NCI-H526 (cell line): Measurements from ENCODE around the gene SPAG5.

Experiments
- DNase-seq, 2 experiments: peaks; one replicate each; lab custom pipeline; 2025; lab: John Stamatoyannopoulos, UW

Gene SPAG5

DNA sequence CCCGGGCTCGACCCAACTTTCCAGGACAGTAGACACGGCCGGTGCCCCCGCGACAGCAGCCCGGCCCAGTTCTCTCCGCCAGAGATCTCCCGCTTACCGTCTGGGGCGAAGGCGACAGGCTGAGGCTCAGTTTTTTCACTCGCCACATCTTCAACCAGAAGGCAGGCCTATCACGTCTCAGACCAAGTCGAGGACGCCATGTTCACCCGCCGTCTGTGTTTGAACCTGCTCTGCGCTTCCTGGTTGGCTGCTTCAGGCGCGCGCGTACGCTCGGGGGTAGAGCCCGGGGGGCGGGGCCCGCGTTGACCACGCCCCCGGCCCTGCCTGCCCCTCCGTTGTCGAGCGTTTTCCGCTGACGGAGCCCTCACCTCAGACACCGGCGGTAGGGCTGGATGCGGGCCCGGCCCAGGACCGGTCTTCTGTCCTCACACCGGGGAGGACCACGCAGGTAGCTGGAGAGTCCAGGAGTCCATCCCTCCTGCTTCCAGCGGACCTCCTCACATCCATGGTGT is at the start of gene SPAG5:
Gene SPAG5 (minus strand): TSS at position 227 of the 512 bp plus-strand sequence. CDS start 79 bp downstream, at position 148.
- DNase-seq: peak; percentile 93 to 98

GRCh38 chr17:28646039-28646754 is 47.4 kb upstream of the SPAG5 start:
- no peak for DNase-seq

GRCh38 chr17:28645576-28645939 is 46.7 kb upstream of the SPAG5 start:
- DNase-seq: no peak

DNA sequence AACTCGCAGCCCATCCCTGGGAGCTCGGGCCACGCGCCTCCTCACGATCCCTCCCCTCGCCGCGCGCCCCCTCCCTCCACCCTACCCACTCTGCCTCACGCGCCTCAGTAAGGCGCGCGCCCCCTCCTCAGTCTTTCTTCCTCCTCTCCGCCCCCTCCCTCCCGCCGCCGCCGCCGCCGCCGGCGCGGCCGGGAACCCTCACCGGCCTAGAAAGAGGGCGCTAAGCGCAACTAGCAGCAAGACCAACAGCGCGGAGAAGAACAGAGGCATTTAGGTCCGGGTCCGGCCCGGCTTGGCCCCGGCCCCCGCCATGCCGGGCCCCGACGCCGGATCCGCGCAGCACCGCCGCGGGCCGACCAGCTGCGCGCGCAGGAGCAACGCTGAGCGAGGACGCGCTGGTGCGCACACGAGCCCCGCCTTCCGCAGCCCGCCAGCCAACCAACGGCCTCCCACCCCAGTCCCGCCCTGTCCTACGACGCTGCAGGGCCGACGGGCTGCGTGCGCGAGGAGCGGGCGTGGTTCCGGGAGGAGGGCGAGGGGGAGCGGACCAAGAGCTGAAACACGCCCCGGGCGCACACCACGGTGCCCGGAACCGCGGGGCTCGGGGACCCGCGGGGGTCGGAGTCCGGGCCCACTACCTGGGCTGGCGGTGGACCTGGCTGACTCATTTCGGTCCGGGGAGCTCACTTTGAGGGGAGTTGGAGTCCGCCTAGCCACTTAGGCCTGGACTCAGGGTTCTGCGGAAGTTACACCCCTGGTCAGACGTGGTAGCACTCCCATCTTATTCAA is 46.2 kb upstream of the SPAG5 start, which contains the start of gene BLTP2:
Gene BLTP2 (minus strand): TSS at position 372 of the 789 bp plus-strand sequence. CDS start 102 bp downstream, at position 270.
- peak; percentile 93 to 99 for DNase-seq

DNA sequence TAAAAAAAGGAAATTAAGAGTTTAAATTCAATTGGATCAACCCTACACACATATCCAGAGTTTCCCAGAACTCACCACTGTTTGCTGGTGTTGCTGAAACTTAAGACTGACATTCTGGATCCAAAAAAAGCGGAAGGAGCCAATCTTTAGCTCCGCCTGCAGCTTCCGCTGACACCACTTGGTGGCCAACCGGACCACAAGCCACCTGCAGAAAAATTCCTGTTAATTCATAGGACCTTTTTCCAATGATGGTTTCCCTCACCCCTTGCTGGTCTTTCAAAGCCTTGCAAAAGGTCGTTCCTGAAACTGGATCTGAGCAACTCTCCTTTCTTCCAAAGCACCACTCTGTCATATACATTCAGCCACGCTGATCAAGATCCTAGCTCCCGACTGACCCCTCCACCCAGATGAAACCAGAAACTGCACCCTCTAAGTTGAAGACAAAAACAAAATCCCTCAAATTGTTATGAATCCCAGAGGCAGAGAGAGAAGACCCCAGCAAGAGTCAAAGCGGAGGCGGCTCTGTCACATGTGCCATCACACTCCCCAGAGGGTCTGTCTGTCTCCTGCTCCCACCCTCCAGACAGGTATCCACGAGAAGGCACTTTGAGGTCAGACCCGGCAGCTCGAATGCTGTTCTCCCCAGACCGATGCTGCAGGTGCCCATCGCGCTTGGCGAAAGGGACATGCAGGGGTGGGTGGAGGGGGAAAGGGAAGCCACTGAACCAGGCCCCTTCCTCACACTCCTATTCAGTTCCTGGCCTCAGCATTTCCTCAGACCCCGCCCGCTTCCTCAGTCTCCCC is 45.4 kb upstream of the SPAG5 start:
- DNase-seq: peak; percentile 36 to 80

DNA sequence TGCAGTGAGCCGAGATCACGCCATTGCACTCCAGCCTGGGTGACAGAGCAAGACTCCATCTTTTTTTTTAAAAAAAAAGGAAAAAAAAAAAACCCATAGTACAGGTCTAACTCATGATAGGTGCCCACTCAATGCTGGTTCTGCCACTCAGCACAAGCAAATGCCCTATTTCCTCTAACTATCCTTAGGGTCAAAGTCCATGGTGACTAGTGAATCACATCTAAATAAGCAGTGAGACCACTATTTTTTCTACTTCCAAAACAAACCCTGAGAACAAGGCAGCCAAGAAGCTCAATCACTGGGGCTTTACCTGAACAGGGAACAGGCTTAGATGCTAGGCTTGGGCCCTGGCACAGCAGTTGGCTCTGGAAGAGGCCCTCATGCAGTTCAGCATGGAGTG is 42.8 kb upstream of the SPAG5 start:
- no peak for DNase-seq

DNA sequence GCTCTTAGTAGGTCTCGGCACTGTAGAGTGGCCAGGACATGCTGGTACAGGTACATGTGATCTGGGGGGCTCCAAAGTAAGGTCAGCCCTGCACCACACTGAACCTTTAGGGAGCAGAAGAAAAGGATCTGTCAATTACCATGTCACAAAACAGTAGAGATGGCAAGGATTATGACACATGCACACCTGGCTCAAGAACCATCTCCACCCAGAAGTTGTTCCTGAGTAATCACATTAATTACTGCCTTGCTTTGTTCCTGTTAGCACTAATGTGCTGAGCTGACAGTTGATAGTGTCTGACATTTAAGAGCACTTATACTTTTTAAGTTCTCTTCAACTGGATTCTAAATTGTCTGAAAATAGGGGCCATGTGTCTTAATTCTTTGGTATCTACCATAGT is 36.7 kb upstream of the SPAG5 start:
- no peak for DNase-seq

DNA sequence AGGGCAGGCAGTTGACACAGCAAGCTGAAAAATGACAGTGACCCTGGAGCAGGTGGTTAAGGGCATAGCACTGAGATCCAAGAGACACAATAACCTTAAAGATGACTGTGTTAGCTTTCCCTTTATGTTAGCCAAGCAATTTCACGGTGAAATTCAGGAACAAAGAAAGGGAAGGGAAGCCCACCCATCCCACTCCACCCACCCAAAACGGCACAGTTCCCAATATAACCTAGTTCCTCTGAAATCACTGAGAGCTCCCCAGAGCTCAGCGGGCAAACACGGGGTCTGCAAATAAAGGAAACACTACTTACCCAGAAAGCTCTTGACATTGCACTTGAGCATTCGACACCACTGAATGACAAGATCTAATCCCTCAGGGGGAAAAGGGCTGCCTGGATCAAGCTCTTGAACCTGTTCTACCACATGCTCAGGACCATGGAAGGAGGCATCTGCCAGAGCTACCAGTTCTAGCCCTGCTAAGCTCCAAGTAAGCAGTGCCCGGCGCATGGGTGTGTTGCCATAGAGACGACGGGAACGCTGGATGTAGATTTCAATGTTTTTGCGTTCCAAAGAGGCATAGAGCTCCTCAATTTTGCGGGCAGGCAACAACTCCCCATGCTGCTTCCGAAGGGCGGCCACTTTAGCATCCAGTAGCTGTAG is 35.5 kb upstream of the SPAG5 start:
- DNase-seq: no peak

GRCh38 chr17:28626818-28627217 is 28.0 kb upstream of the SPAG5 start:
- no peak for DNase-seq

DNA sequence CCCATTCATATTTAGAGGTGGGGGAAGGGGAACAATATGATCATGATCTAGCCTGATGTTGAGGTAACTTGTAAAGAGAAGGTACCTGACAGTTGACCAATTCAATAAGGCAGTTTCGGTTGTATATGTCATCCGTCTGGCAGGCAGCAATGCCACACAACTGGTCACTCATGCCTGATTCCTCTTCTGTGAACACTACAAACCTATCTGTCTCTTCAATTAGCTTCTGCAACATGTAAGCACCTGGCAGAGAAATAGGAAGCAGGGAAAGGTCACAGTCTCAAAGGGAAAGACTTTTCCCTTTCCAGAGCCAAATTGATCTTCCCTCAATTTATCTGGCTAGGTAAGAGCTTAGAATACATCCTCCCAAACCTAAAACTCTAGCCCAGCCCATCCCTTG is 25.3 kb upstream of the SPAG5 start:
- DNase-seq: no peak

- no peak for DNase-seq
These were observed 24.9 kb upstream of the SPAG5 start for GRCh38 chr17:28623696-28624095.

DNA sequence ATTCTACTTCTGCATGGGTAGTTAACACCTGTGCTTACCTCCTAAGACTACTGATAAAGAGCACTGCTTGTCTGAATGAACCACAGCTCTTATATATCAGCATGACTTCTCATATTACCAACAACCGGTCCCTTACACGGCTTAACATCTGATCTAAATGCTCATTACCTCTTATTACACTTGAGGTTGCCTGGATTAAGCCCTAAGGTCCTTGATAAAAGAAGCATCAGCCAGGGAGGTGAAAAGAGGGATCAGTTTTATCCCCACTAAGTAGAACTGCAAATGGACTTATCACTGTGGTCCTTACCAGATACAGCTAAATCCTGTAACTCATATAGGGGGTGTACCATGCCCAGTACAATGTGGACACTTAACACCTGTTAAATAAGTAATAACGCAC is 23.4 kb upstream of the SPAG5 start:
- DNase-seq: no peak

DNA sequence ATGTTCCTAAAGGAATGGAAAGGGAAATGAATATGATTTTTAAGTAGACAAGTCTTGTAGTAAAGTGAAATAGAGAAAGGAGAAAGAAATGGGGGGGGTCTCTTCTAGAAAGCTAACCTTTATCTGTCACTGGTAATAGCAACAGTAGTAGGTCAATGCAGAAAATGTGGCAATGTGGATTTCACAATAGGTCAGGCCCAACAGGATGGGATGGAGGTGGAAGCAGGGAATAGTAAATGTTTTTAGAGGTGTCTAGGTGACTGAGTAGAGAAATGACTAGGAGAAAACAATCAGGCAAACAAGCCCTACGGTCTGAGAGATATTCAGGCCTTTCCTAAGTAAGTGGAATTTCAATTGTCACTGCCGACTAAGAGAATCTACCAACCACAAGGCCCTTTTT is 21.2 kb upstream of the SPAG5 start:
- DNase-seq: no peak

DNA sequence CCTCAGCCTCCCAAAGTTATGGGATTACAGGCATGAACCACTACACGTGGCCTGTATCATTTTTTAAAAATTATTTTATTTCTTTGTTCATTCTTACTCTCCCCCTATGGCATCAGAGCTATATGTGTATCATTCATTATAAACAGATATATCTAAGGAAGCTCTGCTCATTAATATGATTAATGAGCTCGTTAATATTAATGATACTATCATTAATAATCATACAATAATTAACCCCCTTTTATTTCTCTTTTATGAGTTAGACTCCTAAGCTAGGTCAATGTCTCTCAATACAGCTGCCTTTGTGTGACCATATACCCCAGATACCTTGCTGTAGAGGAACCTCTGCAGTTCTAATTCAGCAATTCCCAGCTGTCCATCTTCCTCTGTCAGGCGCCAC is 19.6 kb upstream of the SPAG5 start:
- DNase-seq: no peak

DNA sequence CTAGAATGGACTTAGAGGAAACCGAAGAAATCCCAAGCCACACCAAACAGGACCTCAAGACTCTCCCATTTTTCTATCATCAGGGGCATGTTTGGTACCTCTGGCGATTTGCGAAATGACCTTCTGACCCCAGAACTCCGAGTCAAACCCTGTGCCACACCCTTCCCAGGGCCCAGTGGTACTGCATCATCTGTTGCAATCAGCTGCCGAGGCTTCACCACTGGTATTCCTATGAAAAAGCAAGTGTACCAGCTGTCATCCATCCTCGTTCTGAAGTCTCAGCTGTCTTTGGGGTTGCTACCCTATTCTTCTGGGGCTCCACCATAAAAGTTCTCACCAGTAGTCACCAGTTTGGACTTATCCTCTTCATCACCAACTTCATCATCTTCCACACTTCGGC is 17.5 kb upstream of the SPAG5 start:
- DNase-seq: no peak

- no peak for DNase-seq
These were observed 16.6 kb upstream of the SPAG5 start for GRCh38 chr17:28615260-28615940.

GRCh38 chr17:28613931-28614381 is 15.1 kb upstream of the SPAG5 start, which contains the start of gene RSKR:
Gene RSKR, minus strand, starts transcription at chr17:28614185. Its CDS starts 24 bp downstream, at chr17:28614161.
- no peak for DNase-seq

DNA sequence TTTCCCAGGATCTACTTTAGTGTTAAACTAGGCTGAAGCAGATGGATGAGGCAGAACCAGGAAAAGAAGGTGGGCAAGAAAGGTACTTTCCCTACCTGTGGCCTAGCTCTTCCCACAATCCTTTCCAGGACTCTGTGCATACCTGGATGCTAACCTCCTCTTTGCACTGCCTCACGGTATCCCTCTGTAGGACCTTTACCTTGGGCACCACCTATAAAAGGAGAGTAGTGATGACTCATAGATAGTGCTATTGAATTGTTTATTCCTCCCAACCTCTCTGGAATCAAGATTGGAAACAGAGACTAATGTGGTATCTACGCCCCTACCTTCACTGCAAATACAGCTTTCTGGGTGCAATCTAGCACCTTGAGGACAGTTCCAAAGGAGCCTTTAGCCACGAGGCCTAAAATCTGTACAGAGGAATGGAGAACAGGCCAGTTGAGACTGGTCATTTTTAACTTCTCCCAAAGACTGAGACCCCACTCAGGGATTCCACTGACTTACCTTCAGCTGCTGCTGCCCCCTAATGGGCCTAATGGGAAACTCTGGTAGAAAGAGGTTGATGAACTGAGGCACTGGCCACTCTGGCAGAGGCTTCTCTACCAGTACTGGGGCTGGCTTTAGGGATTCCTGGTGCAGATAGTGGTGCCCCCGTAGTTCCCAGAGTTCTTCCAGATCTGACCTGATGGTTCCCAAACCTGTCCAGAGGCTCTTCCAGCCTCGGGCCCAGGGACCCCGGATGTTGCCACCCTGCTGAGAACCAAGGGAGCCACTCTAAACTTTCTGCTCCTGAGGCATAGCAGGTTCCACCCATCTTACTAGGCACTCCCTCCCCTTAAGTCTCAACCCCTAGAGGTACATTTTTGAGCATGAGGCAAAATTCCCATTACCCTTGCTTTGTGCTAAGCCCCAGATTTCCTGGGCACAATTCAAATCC is 14.4 kb upstream of the SPAG5 start:
- peak in 1 of 2 experiments; percentile 69 for DNase-seq

GRCh38 chr17:28612531-28612930 is 13.7 kb upstream of the SPAG5 start:
- no peak for DNase-seq

DNA sequence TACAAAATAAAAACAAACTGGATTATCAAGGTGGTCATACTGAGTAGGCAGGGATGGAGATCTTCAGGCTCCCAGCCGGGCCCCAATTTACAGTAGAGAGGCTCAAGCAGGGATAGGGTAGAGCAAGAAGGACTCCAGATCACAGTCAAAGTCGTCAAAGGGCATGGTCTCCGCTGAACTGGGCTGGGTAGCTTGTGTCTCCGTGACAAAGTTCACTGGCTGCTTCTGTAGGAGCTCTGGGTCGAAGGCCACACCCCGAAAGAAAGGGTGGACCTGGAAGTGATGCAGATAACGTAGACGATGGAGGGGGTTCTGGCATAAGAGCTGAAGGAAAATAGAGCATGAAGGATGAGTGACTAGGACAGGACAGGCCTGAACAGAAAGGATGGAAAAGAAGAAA is 11.6 kb upstream of the SPAG5 start:
- DNase-seq: no peak
